ENCODE results near the gene HIPK1. TPM values are rescaled to one million over a fixed set of nuclear protein-coding genes. Genes with fewer than 3 reads are reported as not detected.

HIPK1 gene
- total and polyA plus RNA-seq, 2 of the 13 experiments (the other 11 are each of a cell fraction or from before 2014, with no cell fraction given) = 20.8 to 33.4 TPM

- peak; percentile 42; the same call in 1 of the 2 replicates for TF ChIP-seq SNAPC4 (CRISPR knock-in tag; IDR thresholded peaks at IDR 0.05)
- no peak for TF ChIP-seq FOXA1 (IDR thresholded peaks at IDR 0.05)
- peak; percentile 44; the same call in 1 of the 2 replicates for TF ChIP-seq FOXA1 (CRISPR knock-in tag; IDR thresholded peaks at IDR 0.05)
These were observed 765 bp upstream of the HIPK1 start (continued) for GRCh38 chr1:113928187-113928930.

GRCh38 chr1:113929750-113930498 is 800 bp downstream of the HIPK1 start:
- no TSS peak for BruUV-seq (replicated peaks)
- peaks cover 51% of the 10 kb centered on the region for H3K79me2 ChIP-seq (ENCODE audit: insufficient read depth, low read length)
- intact Hi-C loops (cut with micrococcal nuclease; ENCODE audit: unreplicated experiment) = loop anchor here (1.0 to 2.0 kb wide), 3 partner anchors 19 to 95 kb away; partner anchors contain the start of gene DCLRE1B
- TF ChIP-seq ZNF589 (CRISPR knock-in tag; conservative IDR thresholded peaks at IDR 0.05) (no peak), PAX8 (CRISPR knock-in tag; IDR thresholded peaks at IDR 0.05; ENCODE audit: borderline replicate concordance) (no peak), GTF3A (CRISPR knock-in tag; conservative IDR thresholded peaks at IDR 0.05) (no peak), ZNF251 (CRISPR knock-in tag; IDR thresholded peaks at IDR 0.05) (no peak)

More at GRCh38 chr1:113929750-113930498, 800 bp downstream of the HIPK1 start:
- Histone ChIP-seq H3K36me3 (replicated peaks in 1 of 2; ENCODE audit: control insufficient read depth in 1 of 2, insufficient read depth in 2 of 2, low read length in 2 of 2) (no peaks in the 10 kb centered on the region), H3K4me2 (ENCODE audit: low read depth, low read length) (peak overlapping the region; percentile 81), H4K20me1 (ENCODE audit: insufficient read depth, low read length) (peaks cover 17% of the 10 kb centered on the region), H3K4me1 (ENCODE audit: insufficient read depth, low read length) (peaks cover 58% of the 10 kb centered on the region), H3K9me3 (ENCODE audit: low read length) (no peaks in the 10 kb centered on the region), H2AFZ (ENCODE audit: low read length) (no peak overlapping the region), H3K27me3 (ENCODE audit: control insufficient read depth in 1 of 2, insufficient read depth in 2 of 2, low read length in 2 of 2) (no peaks in the 10 kb centered on the region; a peak in 1 of 5 replicates), H3K9ac (ENCODE audit: insufficient read depth, low read depth, low read length) (peak overlapping the region; percentile 96), H3K27ac (ENCODE audit: extremely low read length, insufficient read depth, low read length) (peak overlapping the region; percentile 99), H3K4me3 (replicated peaks in 1 of 3; ENCODE audit: insufficient read depth in 1 of 3, low read depth in 2 of 3, low read length in 3 of 3) (peak overlapping the region; percentile 90 to 99 (median 99))
- ATAC-seq = peak; percentile 56
- no peak for FAIRE-seq
- DNase-seq (ENCODE audit: low spot score) = no peak
- in situ Hi-C loops (cut with HindIII; ENCODE audit: extremely low pct_ligation_motif_present, low pct_unique_long_range_greater_than_20kb) = no loop called here
- POLR2A ChIA-PET = interaction anchor here (0.7 to 4.4 kb wide), 11 partner anchors 9 to 171 kb away, joined by 3 to 102 read pairs (median 5); partner anchors contain the start of genes AP4B1, DCLRE1B, PHTF1 and RSBN1
- CTCF ChIA-PET (ENCODE audit: low intra/inter-chr PET ratio, low total read pairs) = interaction anchor here (1.1 kb wide), 1 partner anchor 25 kb away, joined by 3 read pairs; the partner anchor contains the start of genes AP4B1 and DCLRE1B
- 0% methylated on average over 19 of the region's 64 CpGs for WGBS (ENCODE audit: low lambda C conversion rate)
